Iris pigment epithelial cell (primary cell): Measurements from ENCODE around the gene KRTAP6-3.

ENCODE experiments used
- DNase-seq: peaks from one replicate; pipeline ENCODE4 v3.0.0-alpha.2; 2011; ENCODE audit warnings: low read depth

Gene KRTAP6-3

DNA sequence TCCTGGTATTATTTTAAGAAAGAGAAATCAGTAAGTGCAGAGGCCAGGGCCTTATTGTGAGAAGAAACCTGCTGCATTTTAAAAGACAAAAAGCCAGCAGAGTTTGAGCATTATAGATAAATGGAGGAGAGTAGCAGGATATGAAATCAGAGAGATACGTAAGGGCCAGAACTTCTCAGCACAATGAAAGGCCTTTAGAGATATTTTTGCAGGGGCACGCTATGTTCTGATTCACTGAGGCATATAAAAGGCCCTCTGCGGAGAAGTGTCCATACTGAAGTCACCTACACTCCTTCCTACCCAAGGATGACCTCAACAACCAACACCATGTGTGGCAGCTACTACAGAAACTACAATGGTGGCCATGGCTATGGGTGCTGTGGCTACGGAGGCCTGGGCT lies at the start of gene KRTAP6-3:
Gene KRTAP6-3, plus strand, starts transcription at position 301 of the 400 bp plus-strand sequence. Its CDS starts 6 bp downstream, at position 307.
- no peak for DNase-seq

DNA sequence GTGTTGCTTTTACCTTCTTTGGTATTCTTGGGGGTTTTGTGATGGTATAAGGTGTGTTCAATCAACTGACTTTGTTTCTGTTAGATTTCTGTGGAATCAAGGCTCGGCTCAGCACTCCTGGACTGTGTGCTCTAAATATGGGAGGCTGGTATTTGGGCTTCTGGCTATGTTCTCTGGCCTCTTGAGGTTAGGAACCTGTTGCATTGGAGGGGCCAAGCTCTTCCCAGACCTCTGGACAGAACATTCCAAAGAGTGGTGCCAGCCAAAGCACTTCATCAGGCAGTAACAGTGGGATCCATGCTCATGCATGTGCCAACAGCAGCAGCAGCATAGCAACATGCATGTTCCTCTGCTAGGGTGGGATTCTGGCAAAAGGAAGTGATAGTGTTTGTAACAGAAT lies 39.5 kb upstream of the KRTAP6-3 start:
- DNase-seq, result no peak

DNA sequence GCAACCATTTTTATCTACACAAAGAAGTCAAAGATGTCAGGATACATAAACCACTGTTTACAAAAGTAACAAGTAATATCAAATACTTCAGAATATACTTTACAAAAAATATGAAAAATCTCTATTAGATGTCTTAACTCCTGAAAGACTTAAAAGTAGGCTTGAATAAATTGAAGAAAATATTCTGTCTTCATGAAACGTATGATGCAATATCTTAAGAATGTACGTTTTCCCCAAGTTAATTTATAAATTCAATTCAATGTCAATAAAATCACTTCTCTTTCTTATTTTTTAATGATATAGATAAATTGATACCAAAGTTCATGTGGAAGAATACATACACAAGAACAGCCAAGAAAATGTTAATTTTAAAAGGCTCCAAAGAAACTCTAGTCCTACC lies 37.1 kb upstream of the KRTAP6-3 start:
- DNase-seq, result no peak

DNA sequence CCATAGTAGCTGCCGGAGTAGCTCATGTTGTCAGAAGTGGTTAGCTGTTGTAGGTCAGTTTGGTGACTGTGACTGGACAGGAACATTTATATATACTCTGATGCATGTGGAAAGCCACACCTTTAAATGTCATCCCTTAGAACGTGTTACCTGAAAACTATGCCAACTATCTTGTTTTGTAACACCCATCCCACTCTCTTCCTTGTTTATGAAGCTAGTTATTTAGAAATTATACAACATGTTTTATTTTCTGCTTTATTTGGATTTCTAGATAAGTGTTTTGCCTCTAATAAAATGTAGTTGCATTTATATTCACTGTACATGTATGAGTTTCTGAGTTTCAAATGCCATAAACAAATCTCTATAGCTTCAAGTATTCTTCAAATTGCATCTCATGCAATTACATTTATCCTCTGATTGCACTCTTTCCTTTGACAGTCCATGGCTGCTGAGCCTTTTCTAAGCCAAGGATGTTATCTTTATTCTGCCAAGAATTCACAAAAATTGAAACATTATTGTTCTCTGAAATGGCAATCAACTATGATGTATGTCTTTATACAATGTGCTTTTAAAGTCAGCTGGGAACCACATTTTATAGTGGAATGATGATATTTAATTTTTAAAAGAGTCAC lies 30.9 kb upstream of the KRTAP6-3 start, which contains the start of gene KRTAP19-7:
Gene KRTAP19-7, minus strand, starts transcription at position 51 of the 632 bp plus-strand sequence. Its CDS starts 25 bp downstream, at position 26.
- no peak for DNase-seq

DNA sequence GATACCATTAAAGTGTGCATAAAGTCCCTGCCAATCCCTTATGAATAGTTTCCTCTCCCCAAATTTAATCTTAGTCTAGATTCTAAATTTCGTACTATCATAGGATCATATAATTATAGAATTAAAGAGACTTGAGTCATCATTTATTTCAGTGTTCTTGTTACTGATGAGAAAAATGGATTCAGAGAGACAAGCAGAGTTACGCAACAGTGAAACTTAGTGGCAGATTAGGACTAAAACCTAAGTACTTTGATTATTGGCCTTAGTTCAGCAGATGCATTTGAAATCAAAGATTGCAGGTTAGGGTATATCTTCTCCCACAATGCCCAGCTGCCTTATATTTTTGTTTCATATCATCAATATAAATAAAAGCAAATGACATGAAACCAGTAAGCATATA lies 30.3 kb upstream of the KRTAP6-3 start:
- DNase-seq, result no peak

- no peak for DNase-seq
Measured at GRCh38 chr21:30563072-30563471, 29.2 kb upstream of the KRTAP6-3 start.

DNA sequence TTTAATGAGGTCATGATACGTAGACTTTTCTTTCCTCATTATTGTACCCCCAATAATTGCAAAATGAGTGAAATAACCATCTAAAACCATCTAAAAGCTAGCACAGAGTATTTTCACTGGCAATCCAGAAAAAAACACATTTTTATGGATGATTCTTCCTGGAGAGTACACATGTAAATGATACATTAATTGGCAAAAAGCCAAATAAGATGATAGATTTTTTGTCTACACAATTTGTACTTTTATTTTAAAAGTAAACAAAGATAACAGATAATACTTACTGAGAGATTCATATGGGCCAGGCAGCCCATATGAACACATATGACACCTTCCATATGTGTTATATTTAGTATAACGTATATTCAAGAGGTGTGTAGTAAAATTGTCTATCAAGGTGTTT lies 28.6 kb upstream of the KRTAP6-3 start:
- no peak for DNase-seq

- DNase-seq, result no peak
Measured at GRCh38 chr21:30567617-30568016, 24.6 kb upstream of the KRTAP6-3 start.

DNA sequence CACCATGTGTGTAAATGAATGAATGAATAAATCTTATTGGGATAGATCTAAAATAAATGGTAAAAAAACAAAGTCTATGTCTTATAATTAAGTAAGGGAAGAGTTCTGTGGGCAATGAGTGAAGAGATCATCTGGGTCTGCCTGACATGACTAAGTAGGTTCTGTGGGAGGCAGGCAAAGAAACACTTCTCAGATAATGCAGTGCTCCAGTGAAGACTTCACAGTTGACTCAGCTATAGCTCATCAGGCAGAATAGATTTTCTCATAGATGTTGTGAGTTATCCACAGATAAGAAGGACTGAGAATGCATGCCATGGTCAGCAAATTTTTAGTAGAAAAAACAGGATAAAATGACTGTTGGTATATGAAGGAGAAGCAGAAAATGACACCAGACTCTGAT lies 14.5 kb upstream of the KRTAP6-3 start:
- DNase-seq, result no peak

DNA sequence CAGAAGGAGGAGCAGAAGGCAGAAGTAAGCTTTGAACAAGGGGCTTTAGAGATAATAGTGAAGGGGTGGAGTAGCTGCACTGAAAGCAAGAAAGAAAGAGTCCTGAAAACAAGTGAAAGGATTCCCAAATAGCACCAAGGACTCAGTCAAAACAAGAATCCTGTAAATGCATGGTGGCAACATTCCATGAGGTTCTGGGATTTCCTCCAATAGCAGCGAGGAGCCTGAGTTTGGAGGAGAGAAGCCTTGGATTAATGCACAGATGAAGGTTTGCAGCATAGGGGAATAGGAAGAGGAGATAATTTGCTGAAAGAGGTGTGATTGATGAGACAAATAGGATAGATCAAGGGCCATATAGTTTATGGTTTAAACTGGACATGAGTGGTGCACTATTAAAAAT lies 12.9 kb upstream of the KRTAP6-3 start:
- DNase-seq, result no peak

GRCh38 chr21:30580132-30580531 lies 12.1 kb upstream of the KRTAP6-3 start:
- no peak for DNase-seq

DNA sequence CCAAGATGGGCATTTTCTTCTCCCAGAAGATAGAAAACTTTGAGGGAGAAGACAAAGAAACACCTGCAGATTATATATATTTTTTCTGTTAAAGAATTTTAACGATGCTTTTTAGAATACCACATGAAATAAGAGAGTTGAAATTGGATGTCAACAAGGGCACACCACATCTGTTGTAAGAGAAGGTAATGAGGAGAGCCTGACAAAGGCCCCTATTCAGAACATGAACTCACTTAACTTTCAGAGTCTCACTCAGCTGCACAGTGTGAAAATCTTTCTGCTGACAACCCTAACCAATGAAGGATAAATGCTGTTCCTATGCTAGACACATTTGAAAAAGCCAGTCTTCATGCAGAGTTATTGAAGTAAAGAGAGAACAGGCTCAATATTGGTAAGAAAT lies 9.4 kb upstream of the KRTAP6-3 start:
- no peak for DNase-seq

GRCh38 chr21:30590297-30590696 lies 1.9 kb upstream of the KRTAP6-3 start, which contains the start of gene KRTAP22-2:
TSS of gene KRTAP22-2 (minus strand) at chr21:30590397.
- DNase-seq, result no peak

DNA sequence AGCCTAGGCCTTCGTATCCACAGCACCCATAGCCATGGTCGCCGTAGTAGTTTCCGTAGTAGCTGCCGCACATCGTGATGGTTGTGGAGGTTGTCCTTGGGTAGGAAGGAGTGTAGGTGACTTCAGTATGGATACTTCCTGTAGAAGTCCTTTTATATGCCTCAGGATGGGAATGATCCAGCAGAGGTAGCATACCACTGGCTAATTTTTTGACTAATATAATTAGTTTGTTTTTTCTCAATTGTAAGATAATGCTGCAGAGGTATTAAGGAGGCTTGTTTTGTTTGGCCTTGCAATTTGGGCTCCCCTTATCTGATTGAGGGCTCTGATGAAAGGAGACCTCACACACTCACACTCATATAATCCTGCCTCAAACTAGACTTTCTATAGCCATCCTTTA lies 6.6 kb downstream of the KRTAP6-3 start, which contains the start of gene KRTAP6-2:
Gene KRTAP6-2, minus strand, starts transcription at position 101 of the 400 bp plus-strand sequence. Its CDS starts 28 bp downstream, at position 73.
- DNase-seq, result no peak

DNA sequence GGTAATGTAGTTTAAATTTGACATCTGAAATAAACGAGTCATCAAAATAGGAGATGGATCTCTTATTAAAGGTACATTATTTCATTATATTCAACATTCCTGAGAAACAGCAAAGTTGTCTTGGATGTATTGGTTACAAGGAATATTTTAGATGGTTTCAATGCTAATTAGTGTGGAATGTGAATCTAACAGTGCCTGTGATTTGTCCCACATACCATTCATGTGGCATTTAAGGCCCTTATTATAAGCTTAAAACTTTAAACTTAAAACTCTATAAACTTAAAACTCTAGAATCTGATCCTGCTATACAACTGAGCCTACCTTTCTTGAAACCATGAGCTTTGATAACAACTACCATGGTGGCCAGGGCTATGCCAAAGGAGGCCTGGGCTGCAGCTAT lies 8.5 kb downstream of the KRTAP6-3 start, which contains the start of gene KRTAP22-1:
Gene KRTAP22-1, plus strand, starts transcription at position 301 of the 400 bp plus-strand sequence.
- DNase-seq, result no peak

GRCh38 chr21:30605968-30606367 lies 13.7 kb downstream of the KRTAP6-3 start:
- DNase-seq, result no peak

DNA sequence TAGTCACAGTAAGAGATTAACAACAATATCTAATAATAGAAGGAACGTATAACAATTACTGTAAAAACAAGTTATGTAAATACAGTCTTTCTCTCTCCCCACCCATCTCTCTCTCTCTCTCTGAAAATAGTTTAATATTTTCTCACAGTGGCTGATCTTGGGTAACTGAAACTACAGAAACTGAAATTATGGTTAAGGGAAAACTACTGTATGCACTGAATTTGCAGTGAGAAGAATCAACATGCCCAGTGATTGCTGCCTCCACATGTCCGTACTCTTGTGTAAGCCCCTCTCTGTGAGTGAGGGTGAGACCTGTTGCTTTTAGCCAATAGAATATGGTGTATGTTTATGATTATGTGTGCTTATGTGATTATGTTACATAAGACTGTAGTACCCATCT lies 19.9 kb downstream of the KRTAP6-3 start:
- DNase-seq, result no peak

DNA sequence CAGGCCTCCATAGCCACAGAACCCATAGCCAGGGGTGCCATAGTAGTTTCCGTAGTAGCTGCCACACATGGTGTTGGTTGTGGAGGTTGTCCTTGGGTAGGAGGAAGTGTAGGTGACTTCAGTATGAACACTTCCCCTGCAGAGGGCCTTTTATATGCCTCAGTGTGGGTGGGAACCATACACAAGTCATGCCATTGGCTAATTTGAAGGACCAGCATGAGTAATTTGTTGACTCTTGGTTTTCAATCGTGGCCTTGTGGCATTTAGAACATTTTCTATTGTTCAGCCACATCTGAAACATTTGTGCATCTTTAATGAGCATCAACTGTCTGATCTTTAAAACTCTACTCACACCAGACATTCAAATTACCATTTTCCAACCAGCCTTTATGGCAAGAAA lies 21.6 kb downstream of the KRTAP6-3 start, which contains the start of gene KRTAP6-1:
Gene KRTAP6-1, minus strand, starts transcription at position 95 of the 400 bp plus-strand sequence. Its CDS starts 26 bp downstream, at position 69.
- no peak for DNase-seq

DNA sequence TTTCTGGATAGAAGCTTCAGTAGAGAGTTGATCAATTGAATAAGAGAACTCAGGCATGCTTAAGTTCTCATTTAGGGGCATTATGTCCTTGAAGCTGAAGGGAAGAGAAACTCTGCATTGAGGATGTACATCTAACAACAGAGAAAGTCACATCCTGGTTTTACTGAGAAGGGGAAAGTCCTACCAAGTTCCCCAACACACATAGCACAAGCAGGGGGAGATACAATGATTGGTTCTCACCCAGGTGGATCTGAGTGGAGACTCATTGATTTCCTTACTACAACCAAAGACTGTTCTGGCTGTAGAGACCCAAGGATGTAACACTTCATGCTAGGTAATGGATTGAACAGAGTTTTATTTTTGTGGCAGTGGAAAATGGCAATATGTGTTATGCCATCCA lies 23.0 kb downstream of the KRTAP6-3 start:
- no peak for DNase-seq

- no peak for DNase-seq
Measured at GRCh38 chr21:30616125-30616524, 23.9 kb downstream of the KRTAP6-3 start, which contains the start of gene KRTAP20-1. TSS of gene KRTAP20-1 (plus strand) at chr21:30616425. CDS start at chr21:30616455, 30 bp downstream.

DNA sequence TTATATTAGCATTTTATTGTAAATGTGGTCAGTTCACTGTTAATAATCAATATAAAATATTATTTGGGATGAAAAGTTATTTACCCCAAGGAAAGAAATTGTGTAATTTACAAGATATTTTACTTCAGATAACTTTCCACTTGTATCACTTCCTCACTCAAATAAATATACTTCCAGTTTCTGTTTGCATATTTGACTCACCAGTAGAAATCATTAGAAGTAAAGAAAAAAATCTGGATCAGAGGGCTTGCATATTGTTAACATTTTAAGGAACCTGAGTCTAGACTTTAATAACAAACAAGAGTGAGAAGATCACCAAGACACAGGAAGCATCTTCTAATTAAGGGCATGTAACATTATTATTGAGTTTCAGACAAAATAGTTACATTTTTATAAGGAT lies 27.8 kb downstream of the KRTAP6-3 start:
- no peak for DNase-seq

DNA sequence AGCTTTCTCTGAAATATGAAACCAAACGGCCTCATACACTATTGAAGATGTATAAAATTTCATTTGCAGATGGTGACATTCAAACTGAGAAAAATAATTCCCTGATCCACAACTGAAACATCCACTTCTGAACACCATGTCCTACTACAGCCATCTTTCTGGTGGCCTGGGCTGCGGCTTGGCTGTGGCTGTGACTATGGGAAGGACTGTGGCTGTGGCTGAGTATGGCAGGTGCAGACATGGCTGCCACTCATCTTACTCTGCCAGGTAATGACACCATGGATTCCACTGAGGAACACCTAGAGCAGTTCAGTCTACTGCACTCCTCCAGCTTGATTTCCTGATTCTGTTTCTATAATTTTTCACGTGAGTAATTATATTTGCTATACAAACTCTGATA lies 28.3 kb downstream of the KRTAP6-3 start, which contains the start of gene KRTAP20-4:
Gene KRTAP20-4, plus strand, starts transcription at position 106 of the 400 bp plus-strand sequence.
- DNase-seq, result no peak

DNA sequence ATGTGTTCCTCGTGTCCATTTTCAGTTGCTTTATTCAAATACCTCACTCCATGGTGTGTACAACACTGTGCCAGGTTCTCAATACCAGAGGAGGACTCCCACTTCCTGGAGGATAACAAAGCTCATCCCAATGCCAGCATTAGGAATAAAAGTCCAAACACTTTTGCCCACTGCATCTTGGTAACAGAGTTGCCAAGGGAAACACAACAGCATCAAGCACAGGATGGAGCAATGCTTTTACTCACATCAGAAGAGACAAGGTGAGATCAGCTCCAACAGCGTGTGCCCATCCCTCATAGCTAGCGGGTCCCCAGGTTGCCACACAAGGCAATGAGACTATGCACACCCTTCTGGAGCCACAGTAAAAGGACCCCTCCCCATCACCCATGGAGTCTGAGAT lies 31.1 kb downstream of the KRTAP6-3 start:
- no peak for DNase-seq
